Measurements from ENCODE around the gene SMIM12.

DNA sequence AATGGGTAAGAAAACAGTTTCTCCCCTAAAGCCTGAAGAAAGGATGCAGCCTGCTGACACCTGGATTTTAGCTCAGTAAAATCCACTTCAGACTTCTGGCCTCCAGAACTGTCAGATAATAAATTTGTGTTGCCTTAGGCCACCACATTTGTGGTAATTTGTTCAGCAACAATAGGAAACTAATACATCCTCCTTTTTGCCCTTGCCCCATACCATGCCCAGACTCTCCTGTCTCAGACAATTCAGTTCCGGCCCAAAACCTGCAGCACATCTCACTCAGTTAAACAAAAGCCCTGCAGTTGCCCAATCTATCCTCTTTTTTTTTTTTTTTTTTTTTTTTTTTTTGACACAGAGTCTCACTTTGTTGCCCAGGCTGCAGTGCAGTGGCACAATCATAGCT lies 25.8 kb downstream of the SMIM12 start:
- TF ChIP-seq ZFP30 (CRISPR knock-in tag; IDR thresholded peaks at IDR 0.05) (no peak), ZNF8 (CRISPR knock-in tag; IDR thresholded peaks at IDR 0.05) (no peak), SNAI2 (CRISPR knock-in tag; IDR thresholded peaks at IDR 0.05) (no peak)
